Measurements from ENCODE around the gene WDR35.

Gene WDR35

DNA sequence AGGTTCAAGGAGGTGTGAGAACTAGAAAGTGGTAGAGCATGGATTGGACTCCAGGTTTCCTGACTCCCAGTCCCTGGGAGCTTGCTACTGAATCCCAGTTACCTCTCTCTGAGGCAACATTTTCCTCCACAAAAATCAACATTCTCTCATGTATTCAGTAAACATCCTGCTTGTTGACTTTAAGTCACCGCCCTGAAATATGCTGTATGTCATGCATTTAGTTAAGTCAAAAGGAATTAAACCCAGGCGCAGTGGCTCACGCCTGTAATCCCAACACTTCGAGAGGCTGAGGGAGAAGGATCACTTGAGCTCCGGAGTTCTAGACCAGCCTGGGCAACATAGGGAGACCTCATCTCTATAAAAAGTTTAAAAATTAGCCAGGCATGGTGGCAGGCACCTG, 18.8 kb upstream of the WDR35 start:
- no peak for DNase-seq (ENCODE audit: low spot score)

GRCh38 chr2:20005891-20006470, 16.1 kb upstream of the WDR35 start:
- TF ChIP-seq CTCF (IDR thresholded peaks at IDR 0.05; ENCODE audit: extremely low read depth, missing control alignments): no peak
- DNase-seq (ENCODE audit: low spot score): no peak

More for the DNA sequence above, 18.8 kb upstream of the WDR35 start:
- TF ChIP-seq CTCF (IDR thresholded peaks at IDR 0.05; ENCODE audit: extremely low read depth, missing control alignments): no peak

GRCh38 chr2:20005067-20005627, 15.2 kb upstream of the WDR35 start:
- no peak for DNase-seq (ENCODE audit: low spot score)
- TF ChIP-seq CTCF (IDR thresholded peaks at IDR 0.05; ENCODE audit: extremely low read depth, missing control alignments): no peak

- DNase-seq (ENCODE audit: low spot score): no peak
- no peak for TF ChIP-seq CTCF (IDR thresholded peaks at IDR 0.05; ENCODE audit: extremely low read depth, missing control alignments)
Observed at GRCh38 chr2:20001361-20001863, 11.5 kb upstream of the WDR35 start.

DNA sequence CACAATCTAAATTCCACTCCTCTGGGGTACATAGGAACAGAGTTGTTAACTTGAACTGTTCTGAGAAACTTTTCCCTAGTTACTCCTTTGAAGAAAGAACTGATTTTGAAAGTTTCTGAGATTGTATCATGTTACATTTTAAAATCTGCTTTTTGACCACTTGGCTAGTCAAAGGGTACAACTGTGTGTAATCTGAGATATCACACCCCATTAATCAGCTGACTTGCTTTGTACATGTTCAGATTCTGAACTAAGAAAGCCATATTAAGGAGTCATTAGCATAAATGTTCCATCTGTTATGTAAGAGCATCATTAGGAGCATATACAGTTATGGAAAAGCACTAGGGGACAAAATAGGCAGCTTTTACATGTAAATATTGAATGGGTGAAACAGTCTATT, 3.8 kb upstream of the WDR35 start:
- DNase-seq (ENCODE audit: low spot score): no peak
- TF ChIP-seq CTCF (IDR thresholded peaks at IDR 0.05; ENCODE audit: extremely low read depth, missing control alignments): no peak

DNA sequence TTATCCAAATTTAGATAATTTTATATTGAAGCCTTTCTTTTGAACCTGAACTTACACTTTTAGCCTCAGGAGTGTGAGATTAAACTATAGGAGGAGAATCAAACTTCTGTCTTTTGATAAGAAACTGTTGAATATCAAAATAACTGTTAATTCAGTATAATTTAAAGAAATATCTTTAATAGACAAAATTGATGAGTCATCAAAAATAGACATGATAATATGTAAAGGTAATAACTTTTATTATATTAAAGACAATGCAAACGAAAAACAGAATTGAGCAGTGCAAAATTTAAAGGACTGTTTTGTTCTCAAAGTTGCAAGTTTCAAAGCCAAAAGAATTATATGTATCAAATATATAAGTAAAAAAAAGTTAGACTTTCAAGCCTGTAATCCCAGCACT, 2.0 kb upstream of the WDR35 start:
- no peak for TF ChIP-seq CTCF (IDR thresholded peaks at IDR 0.05; ENCODE audit: extremely low read depth, missing control alignments)
- no peak for DNase-seq (ENCODE audit: low spot score)

GRCh38 chr2:19990416-19990728, 467 bp upstream of the WDR35 start:
- DNase-seq (ENCODE audit: low spot score): no peak
- no peak for TF ChIP-seq CTCF (IDR thresholded peaks at IDR 0.05; ENCODE audit: extremely low read depth, missing control alignments)
